ENCODE measurements around the gene FAM25C. TPM values are rescaled to one million over a fixed set of nuclear protein-coding genes. Genes with fewer than 3 reads are reported as not detected.
"Not testable (repeated sequence)": the region's sequence is repeated elsewhere in the genome, so short reads cannot be mapped to it uniquely, and the experiment has no call there.

Gene FAM25C
- total RNA-seq, 1 donor from 2014 or later: not detected

DNA sequence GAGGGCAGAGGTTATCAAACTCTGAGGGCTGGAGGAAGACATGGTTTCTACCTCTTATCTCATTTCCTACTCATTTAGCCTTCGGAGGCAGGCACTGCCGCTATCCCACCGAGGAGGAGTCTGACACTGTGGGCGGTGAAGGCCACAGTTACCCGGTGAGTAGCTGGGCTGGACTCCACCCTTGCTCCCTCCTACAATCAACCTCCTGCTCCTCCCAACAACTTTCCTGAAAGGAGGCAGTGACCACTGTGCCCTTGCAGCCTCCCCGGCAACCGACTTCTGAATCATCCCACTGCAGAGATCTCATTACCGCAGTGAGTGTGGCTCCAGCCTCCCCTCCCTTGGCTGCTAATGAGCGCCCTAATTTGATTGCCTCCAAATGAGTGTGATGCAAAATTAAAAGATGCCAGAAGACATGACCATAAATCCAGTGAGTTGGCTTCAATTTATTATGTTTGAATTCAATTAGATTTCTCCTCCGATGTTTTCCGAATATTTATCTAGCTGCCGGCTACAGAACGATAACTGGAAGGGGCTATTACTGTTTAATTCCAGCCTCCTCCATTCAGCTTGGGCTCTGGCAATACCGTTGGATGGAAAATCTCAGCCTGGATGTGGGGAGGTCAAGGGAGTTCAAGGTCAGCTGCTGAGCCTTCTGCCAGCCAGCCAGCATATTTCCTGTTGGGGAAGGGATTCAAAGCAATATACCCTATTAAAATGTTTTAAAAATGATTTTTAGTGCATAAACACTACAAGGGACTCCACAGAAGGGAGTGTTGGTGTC is 35.1 kb downstream of the FAM25C start:
- intact Hi-C loops (cut with micrococcal nuclease): not testable (repeated sequence)
- ATAC-seq: peak; percentile 65

DNA sequence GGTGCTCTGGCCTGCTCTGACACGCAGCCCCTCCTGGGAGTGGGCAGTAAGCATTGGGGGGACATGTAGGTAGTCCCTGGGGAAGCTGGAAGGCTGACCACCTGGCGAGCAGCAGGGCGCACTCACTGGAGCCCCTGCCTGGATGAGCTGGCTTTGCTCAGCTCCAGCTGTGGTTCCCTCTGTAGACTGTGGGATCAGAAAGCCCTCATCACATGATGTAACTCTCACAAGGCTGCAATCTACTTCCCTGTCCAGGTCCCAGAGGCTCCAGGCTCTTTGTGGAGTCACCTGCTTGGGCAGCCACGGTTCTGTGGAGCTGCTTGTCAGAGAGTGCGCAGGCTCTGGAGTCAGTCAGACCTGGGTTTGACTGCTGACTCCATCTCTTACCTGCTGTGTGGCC is 36.8 kb downstream of the FAM25C start:
- ATAC-seq; DNase-seq; intact Hi-C loops (cut with micrococcal nuclease): not testable (repeated sequence)

More for the DNA sequence above, 35.1 kb downstream of the FAM25C start:
- not testable (repeated sequence) for DNase-seq

DNA sequence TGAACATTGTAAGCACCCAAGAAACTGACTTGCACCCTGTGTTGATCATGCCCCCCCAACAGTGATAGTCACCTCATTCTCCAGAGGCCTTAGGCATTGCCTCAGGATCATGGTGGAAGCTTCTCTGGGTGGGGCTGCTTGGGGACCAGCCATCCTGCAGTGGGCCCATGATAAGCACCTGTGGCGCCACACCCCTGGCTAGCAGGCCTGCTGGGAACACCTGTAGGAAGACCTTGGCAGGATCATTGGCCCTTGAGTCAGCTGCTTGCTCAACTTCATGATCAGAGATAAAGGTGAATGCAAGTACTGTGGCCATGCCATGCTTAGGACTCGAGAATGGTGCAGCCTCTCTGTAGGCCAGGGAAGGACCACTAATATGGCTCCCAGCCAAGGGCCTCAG is 38.9 kb downstream of the FAM25C start:
- ATAC-seq; intact Hi-C loops (cut with micrococcal nuclease); DNase-seq: not testable (repeated sequence)

DNA sequence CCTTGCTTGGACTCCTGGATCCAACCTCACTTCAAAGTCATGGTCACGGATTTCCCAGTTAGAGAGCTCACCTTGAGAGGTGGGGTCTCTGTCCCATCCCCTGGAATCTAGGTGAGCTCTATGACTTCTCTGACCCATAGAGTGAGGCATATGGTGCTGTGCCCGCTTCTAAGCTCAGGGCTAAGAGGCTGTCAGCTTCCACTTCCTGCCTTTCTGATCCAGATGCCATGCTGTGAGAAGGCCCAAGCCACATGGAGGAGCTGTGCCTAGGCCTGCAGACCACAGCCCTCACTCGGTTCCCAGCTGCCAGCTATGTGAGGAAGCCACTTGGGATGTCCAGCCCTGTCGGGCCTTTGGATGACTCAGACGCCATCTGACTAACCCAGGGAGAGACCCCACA is 39.9 kb downstream of the FAM25C start:
- intact Hi-C loops (cut with micrococcal nuclease); DNase-seq; ATAC-seq: not testable (repeated sequence)

DNA sequence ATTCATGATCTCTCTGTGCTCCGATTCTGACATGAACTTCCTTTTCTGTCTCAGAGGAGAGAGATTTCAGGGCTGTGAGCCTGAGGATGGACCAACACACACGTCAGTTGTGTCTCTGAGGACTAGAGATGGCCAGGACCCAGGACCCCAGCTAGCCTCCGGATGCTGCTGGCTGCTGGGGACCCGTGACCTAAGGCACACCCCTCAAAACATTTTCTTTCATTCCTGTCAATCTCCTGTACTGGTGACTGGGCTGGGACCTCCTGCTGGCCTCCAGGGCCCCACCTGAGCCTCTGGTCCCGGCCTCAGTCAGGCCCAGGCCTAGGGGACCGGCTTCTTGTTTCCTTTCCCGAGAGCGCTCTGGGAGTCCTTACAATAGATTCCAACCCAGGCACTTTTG is 42.4 kb downstream of the FAM25C start:
- intact Hi-C loops (cut with micrococcal nuclease): not testable (repeated sequence)
- ATAC-seq: peak; percentile 84
- DNase-seq: peak; percentile 52

DNA sequence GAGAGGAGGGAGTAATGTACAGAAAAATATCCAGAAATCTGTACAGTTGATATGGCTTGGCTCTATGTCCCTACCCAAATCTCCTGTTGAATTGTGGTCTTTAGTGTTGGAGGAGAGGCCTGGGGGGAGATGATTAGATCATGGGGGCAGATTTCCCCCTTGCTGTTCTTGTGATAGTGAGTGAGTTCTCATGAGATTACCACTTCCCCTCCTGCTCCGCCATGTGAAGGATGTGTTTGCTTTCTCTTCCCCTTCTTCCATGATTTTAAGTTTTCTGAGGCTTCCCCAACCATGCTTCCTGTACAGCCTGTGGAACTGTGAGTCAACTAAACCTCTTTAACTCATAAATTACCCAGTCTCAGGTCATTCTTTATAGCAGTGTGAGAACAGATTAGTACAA is 52.2 kb downstream of the FAM25C start:
- DNase-seq; intact Hi-C loops (cut with micrococcal nuclease); ATAC-seq: not testable (repeated sequence)

Other genes starting within 250 kb of the FAM25C start
- gene SYT15B, start 236.2 kb downstream of the FAM25C start, total RNA-seq: 1.8 TPM
- gene NPY4R2, start 81.1 kb downstream of the FAM25C start, total RNA-seq: not detected

Data from left ventricle myocardium superior (tissue), 1 donor.